Motor neuron (in vitro differentiated cells): ENCODE results near the gene LHFPL6. TPM values are rescaled to one million over a fixed set of nuclear protein-coding genes. Genes with fewer than 3 reads are reported as not detected.

Experiments used
- ATAC-seq, 8 experiments: fragments of 200-7000 bp; cut with Tn5 transposase; replicated peaks in 6 of 8; 2 replicates each; pipeline ENCODE4 v1.8.0; 2021; ENCODE audit warnings: mild to moderate bottlenecking in 8 of 8, moderate library complexity in 8 of 8
- H3K27ac ChIP-seq, 2 donors: fragments of 250-450 bp; sonication (Bioruptor Pico); 2 replicates each; pipeline ENCODE4 v1.9.0; 2021; ENCODE audit warnings: antibody characterized with exemption in 2 of 2, mild to moderate bottlenecking in 2 of 2, moderate library complexity in 1 of 2
- H3K4me1 ChIP-seq, 2 donors: fragments of 250-450 bp; sonication (Bioruptor Pico); replicated peaks in 1 of 2; 2 replicates each; pipeline ENCODE4 v1.6.1; 2021; ENCODE audit warnings: antibody characterized with exemption in 2 of 2, mild to moderate bottlenecking in 2 of 2, moderate library complexity in 1 of 2
- H3K4me3 ChIP-seq, 5 donors: fragments of 250-450 bp; sonication (Bioruptor Pico); 2 replicates each; pipeline ENCODE4 v1.9.0; 2021; ENCODE audit warnings: antibody characterized with exemption in 5 of 5, mild to moderate bottlenecking in 5 of 5, moderate library complexity in 4 of 5
- WGBS, 10 experiments: fragments of 450-650 bp; shearing (Covaris generic); methylation state at CpG; one replicate each; pipeline ENCODE4 v1.0.0; 2022; 5-methylcytosine and 5-hydroxymethylcytosine counted together
- in situ Hi-C, 9 experiments: fragments of 400-800 bp; cut with MboI; loops; one replicate each; pipeline ENCODE4 v1.15.0; 2021; ENCODE audit warnings: low sequenced_read_pairs in 9 of 9, low pct_unique_long_range_greater_than_20kb in 2 of 9; ENCODE audit not compliant: unreplicated experiment in 9 of 9
- total RNA-seq, 8 experiments: library from RNA; unstranded; fragments of 300-600 nt; gene quantifications; 2 replicates each; pipeline versions ENCODE4 v1.2.3 to v1.2.4, GENCODE V29; 2022

Gene LHFPL6
- total RNA-seq, 8 experiments from 2014 or later = 6.0 to 143 (median 12.0) TPM

GRCh38 chr13:39540929-39541605, 61.9 kb downstream of the LHFPL6 start:
- H3K4me1 ChIP-seq = peaks cover 13 to 14% of the 10 kb centered on the region in 2 donors
- in situ Hi-C loops = no loop called here
- no peak overlapping the region for H3K4me3 ChIP-seq
- 100% methylated on average over 1 of the region's 1 CpG; no CpG with 5 or more reads in 6 of the 10 experiments for WGBS, 10 experiments
- no peak overlapping the region for H3K27ac ChIP-seq
- ATAC-seq = no peak

- 41 to 98% (median 89%) methylated on average over 2 to 8 of the region's 8 CpGs; no CpG with 5 or more reads in 1 of the 10 experiments for WGBS, 10 experiments
- peak in 1 of 8 experiments; percentile 55 for ATAC-seq
- in situ Hi-C loops = no loop called here
- peaks cover 14 to 15% of the 10 kb centered on the region in 2 donors for H3K4me1 ChIP-seq
- no peak overlapping the region for H3K27ac ChIP-seq
- H3K4me3 ChIP-seq = no peak overlapping the region
Observed at GRCh38 chr13:39538816-39539790, 63.9 kb downstream of the LHFPL6 start.

- whole genome bisulfite sequencing, 10 experiments = 43 to 100% (median 79%) methylated on average over 1 to 7 of the region's 7 CpGs; no CpG with 5 or more reads in 2 of the 10 experiments
- Histone ChIP-seq H3K4me3 (no peak overlapping the region), H3K4me1 (peaks cover 14 to 15% of the 10 kb centered on the region in 2 donors), H3K27ac (peak overlapping the region in 1 of 2 donors; percentile 18)
- in situ Hi-C loops = no loop called here
- ATAC-seq = peak in 5 of 8 experiments; percentile 65 to 88 (median 83)
Observed at GRCh38 chr13:39536906-39537305, 66.1 kb downstream of the LHFPL6 start.

- Histone ChIP-seq H3K27ac (no peak overlapping the region), H3K4me1 (peaks cover 14 to 15% of the 10 kb centered on the region in 2 donors), H3K4me3 (no peak overlapping the region)
- WGBS, 10 experiments = 83 to 100% (median 98%) methylated on average over 1 to 4 of the region's 6 CpGs; no CpG with 5 or more reads in 2 of the 10 experiments
- peak in 1 of 8 experiments; percentile 6 for ATAC-seq
- in situ Hi-C loops = no loop called here
Observed at GRCh38 chr13:39536274-39536673, 66.7 kb downstream of the LHFPL6 start.

- no peak overlapping the region for H3K4me3 ChIP-seq
- no peak overlapping the region for H3K27ac ChIP-seq
- WGBS, 10 experiments = 0 to 86% (median 40%) methylated on average over 1 to 3 of the region's 3 CpGs; no CpG with 5 or more reads in 3 of the 10 experiments
- peaks cover 14 to 15% of the 10 kb centered on the region in 2 donors for H3K4me1 ChIP-seq
- ATAC-seq = no peak
- in situ Hi-C loops = no loop called here
Observed at GRCh38 chr13:39533651-39534150, 69.3 kb downstream of the LHFPL6 start.

- Histone ChIP-seq H3K4me3 (no peak overlapping the region), H3K27ac (no peak overlapping the region), H3K4me1 (peaks cover 6 to 8% of the 10 kb centered on the region in 2 donors)
- ATAC-seq = no peak
- in situ Hi-C loops = no loop called here
- 8 to 100% (median 93%) methylated on average over 1 to 6 of the region's 6 CpGs for WGBS, 10 experiments
Observed at GRCh38 chr13:39531646-39532045, 71.3 kb downstream of the LHFPL6 start.

GRCh38 chr13:39530916-39531315, 72.1 kb downstream of the LHFPL6 start:
- H3K4me3 ChIP-seq = no peak overlapping the region
- H3K27ac ChIP-seq = no peak overlapping the region
- WGBS, 10 experiments = 7 to 90% (median 49%) methylated on average over 1 to 3 of the region's 3 CpGs
- peaks cover 0 to under 1% of the 10 kb centered on the region in 2 donors for H3K4me1 ChIP-seq
- in situ Hi-C loops = no loop called here
- ATAC-seq = peak in 1 of 8 experiments; percentile 30

- in situ Hi-C loops = no loop called here
- no peak overlapping the region for H3K27ac ChIP-seq
- 0 to 100% (median 82%) methylated on average over 1 to 3 of the region's 3 CpGs; no CpG with 5 or more reads in 1 of the 10 experiments for WGBS, 10 experiments
- ATAC-seq = peak in 1 of 8 experiments; percentile 49
- peaks cover 0 to 2% of the 10 kb centered on the region in 2 donors for H3K4me1 ChIP-seq
- H3K4me3 ChIP-seq = no peak overlapping the region
Observed at GRCh38 chr13:39528661-39528980, 74.4 kb downstream of the LHFPL6 start.

- H3K4me3 ChIP-seq = no peak overlapping the region
- H3K4me1 ChIP-seq = peaks cover 0 to 2% of the 10 kb centered on the region in 2 donors
- peak; percentile 21 to 94 (median 56) for ATAC-seq
- no peak overlapping the region for H3K27ac ChIP-seq
- in situ Hi-C loops = no loop called here
- WGBS, 10 experiments = 7 to 100% (median 75%) methylated on average over 1 to 5 of the region's 5 CpGs; no CpG with 5 or more reads in 1 of the 10 experiments
Observed at GRCh38 chr13:39527961-39528660, 74.9 kb downstream of the LHFPL6 start.

GRCh38 chr13:39527301-39527700, 75.7 kb downstream of the LHFPL6 start:
- H3K27ac ChIP-seq = no peak overlapping the region
- no peak for ATAC-seq
- no peak overlapping the region for H3K4me3 ChIP-seq
- 60 to 100% (median 92%) methylated on average over 1 to 3 of the region's 3 CpGs; no CpG with 5 or more reads in 1 of the 10 experiments for WGBS, 10 experiments
- in situ Hi-C loops = no loop called here
- peaks cover 0 to 2% of the 10 kb centered on the region in 2 donors for H3K4me1 ChIP-seq

GRCh38 chr13:39526499-39526898, 76.5 kb downstream of the LHFPL6 start:
- in situ Hi-C loops = no loop called here
- 80 to 96% (median 90%) methylated on average over 2 to 8 of the region's 8 CpGs; no CpG with 5 or more reads in 4 of the 10 experiments for WGBS, 10 experiments
- Histone ChIP-seq H3K4me1 (peaks cover 0 to 2% of the 10 kb centered on the region in 2 donors), H3K4me3 (no peak overlapping the region), H3K27ac (no peak overlapping the region)
- ATAC-seq = peak in 2 of 8 experiments; percentile 33 to 35

- WGBS, 10 experiments = 20 to 100% (median 89%) methylated on average over 1 of the region's 1 CpG; no CpG with 5 or more reads in 1 of the 10 experiments
- in situ Hi-C loops = no loop called here
- Histone ChIP-seq H3K27ac (no peak overlapping the region), H3K4me1 (peaks cover 0 to 2% of the 10 kb centered on the region in 2 donors), H3K4me3 (no peak overlapping the region)
- no peak for ATAC-seq
Observed at GRCh38 chr13:39525506-39525905, 77.5 kb downstream of the LHFPL6 start.
